GM18858 (cell line): ENCODE data around the gene STON1.
"Not testable (repeated sequence)": the region's sequence is repeated elsewhere in the genome, so short reads cannot be mapped to it uniquely, and the experiment has no call there.

Experiments
- ATAC-seq: cut with Tn5 transposase; IDR thresholded peaks from one replicate; pipeline ENCODE4 v1.9.1; 2021; ENCODE audit not compliant: unreplicated experiment

The STON1 gene

GRCh38 chr2:48528431-48528830 is 1.5 kb upstream of the STON1 start:
- no peak for ATAC-seq

- ATAC-seq = no peak
These were observed 760 bp upstream of the STON1 start for GRCh38 chr2:48529194-48529593.

GRCh38 chr2:48529676-48530032 is 300 bp upstream of the STON1 start:
- ATAC-seq = no peak

GRCh38 chr2:48531141-48531648 is 1.2 kb downstream of the STON1 start:
- no peak for ATAC-seq

- ATAC-seq = no peak
These were observed 2.2 kb downstream of the STON1 start for GRCh38 chr2:48532174-48532573.

GRCh38 chr2:48532824-48533223 is 2.9 kb downstream of the STON1 start:
- no peak for ATAC-seq

GRCh38 chr2:48534781-48535180 is 4.8 kb downstream of the STON1 start:
- no peak for ATAC-seq

GRCh38 chr2:48540237-48540935 is 10.4 kb downstream of the STON1 start:
- ATAC-seq = no peak

- no peak for ATAC-seq
These were observed 11.9 kb downstream of the STON1 start for GRCh38 chr2:48541666-48542389.

GRCh38 chr2:48543895-48544294 is 13.9 kb downstream of the STON1 start:
- ATAC-seq = no peak

- ATAC-seq = no peak
These were observed 15.3 kb downstream of the STON1 start for GRCh38 chr2:48545244-48545643.

GRCh38 chr2:48548840-48549239 is 18.9 kb downstream of the STON1 start:
- no peak for ATAC-seq

- no peak for ATAC-seq
These were observed 20.0 kb downstream of the STON1 start for GRCh38 chr2:48549972-48550371.

- no peak for ATAC-seq
These were observed 21.6 kb downstream of the STON1 start for GRCh38 chr2:48551548-48551947.

GRCh38 chr2:48555071-48555470 is 25.1 kb downstream of the STON1 start:
- not testable (repeated sequence) for ATAC-seq

GRCh38 chr2:48558456-48558855 is 28.5 kb downstream of the STON1 start:
- no peak for ATAC-seq

GRCh38 chr2:48560546-48561209 is 30.7 kb downstream of the STON1 start:
- ATAC-seq = no peak

- ATAC-seq = no peak
These were observed 32.3 kb downstream of the STON1 start for GRCh38 chr2:48562281-48562680.

GRCh38 chr2:48566592-48567310 is 36.8 kb downstream of the STON1 start:
- no peak for ATAC-seq

- ATAC-seq = no peak
These were observed 37.7 kb downstream of the STON1 start for GRCh38 chr2:48567671-48568070.

GRCh38 chr2:48568547-48568946 is 38.6 kb downstream of the STON1 start:
- ATAC-seq = no peak
